Panc1 (cell line): Measurements from ENCODE around the gene ADGRD1. TPM values are rescaled to one million over a fixed set of nuclear protein-coding genes. Genes with fewer than 3 reads are reported as not detected.

Source experiments
- ATAC-seq: fragments of 200-7000 bp; cut with Tn5 transposase; 2 replicates; pipeline ENCODE4 v1.9.1; 2020; ENCODE audit warnings: mild to moderate bottlenecking, moderate library complexity
- BruUV-seq: library from RNA; stranded (reverse); fragments of 400-500 nt; replicated peaks from 2 replicates; lab custom pipeline; 2021; lab: Mats Ljungman, UMichigan
- CTCF ChIA-PET: fragments of 300-600 bp; sonication (Branson Sonifier 250); formaldehyde crosslinking; loops from one replicate; lab custom pipeline; 2022; ENCODE audit warnings: antibody characterized with exemption; lab: Charles Lee
- POLR2A ChIA-PET: fragments of 300-600 bp; sonication (Branson Sonifier 250); formaldehyde crosslinking; loops from one replicate; lab custom pipeline; 2022; ENCODE audit warnings: antibody characterized with exemption; lab: Charles Lee
- DNase-seq: peaks from one replicate; pipeline ENCODE4 v3.0.0-alpha.2; 2010; ENCODE audit warnings: low read depth, low spot score
- H3K27ac ChIP-seq: 2 replicates; pipeline ENCODE4 v1.5.1; 2011; ENCODE audit warnings: mild to moderate bottlenecking, low read length, inconsistent platforms
- H3K27me3 ChIP-seq: fragments of 200-500 bp; sonication (Bioruptor generic); 2 replicates; pipeline ENCODE4 v1.6.0; 2014; ENCODE audit warnings: low read length, inconsistent platforms; ENCODE audit not compliant: control insufficient read depth, insufficient read depth
- H3K36me3 ChIP-seq: fragments of 200-500 bp; sonication (Bioruptor generic); 2 replicates; pipeline ENCODE4 v1.5.1; 2014; ENCODE audit warnings: inconsistent platforms, mild to moderate bottlenecking, low read length, moderate library complexity; ENCODE audit not compliant: control insufficient read depth, insufficient read depth
- H3K4me1 ChIP-seq: 2 replicates; pipeline ENCODE4 v1.5.1; 2011; ENCODE audit warnings: inconsistent platforms, mild to moderate bottlenecking, low read length, moderate library complexity; ENCODE audit not compliant: control insufficient read depth, insufficient read depth
- H3K4me3 ChIP-seq, 2 experiments: 2 replicates each; pipeline ENCODE4 v1.5.1; 2011 to 2012; ENCODE audit warnings: low read depth in 2 of 2, low read length in 2 of 2, mild to moderate bottlenecking in 2 of 2, inconsistent platforms in 1 of 2, moderate library complexity in 1 of 2
- H3K9me3 ChIP-seq: fragments of 200-500 bp; sonication (Bioruptor generic); 2 replicates; pipeline ENCODE4 v1.5.1; 2014; ENCODE audit warnings: low read depth, mild to moderate bottlenecking, inconsistent platforms, low read length, moderate library complexity; ENCODE audit not compliant: control insufficient read depth, insufficient read depth
- POLR2AphosphoS5 ChIP-seq: IDR thresholded peaks from 2 replicates; pipeline ENCODE4 v1.6.1; 2012; ENCODE audit warnings: mild to moderate bottlenecking, low read depth, low read length, moderate library complexity
- SIN3A ChIP-seq: IDR thresholded peaks from 2 replicates; pipeline ENCODE4 v1.6.1; 2012; ENCODE audit warnings: low read depth, mild to moderate bottlenecking, low read length, moderate library complexity, borderline replicate concordance; ENCODE audit not compliant: insufficient read depth
- TCF7L2 ChIP-seq: IDR thresholded peaks from 2 replicates; pipeline ENCODE4 v1.6.1; 2011; ENCODE audit warnings: mild to moderate bottlenecking, low read depth, low read length, inconsistent platforms
- in situ Hi-C: cut with HindIII; loops from 2 replicates; pipeline ENCODE4 v1.10.0; 2016; ENCODE audit warnings: low sequenced_read_pairs, low pct_unique_long_range_greater_than_20kb
- intact Hi-C: fragments of 100-400 bp; cut with micrococcal nuclease; formaldehyde crosslinking; loops from one replicate; pipeline ENCODE4 v1.10.0; 2022; ENCODE audit not compliant: unreplicated experiment
- total RNA-seq: library from RNA; stranded (reverse); gene quantifications from one replicate; pipeline ENCODE4 v1.2.1, GENCODE V29; 2021; ENCODE audit not compliant: unreplicated experiment
- TF ChIP-seq, protein P1 (sequence below): fragments of 450-650 bp; IDR thresholded peaks from 2 replicates; pipeline ENCODE4 v1.5.1; 2017; ENCODE audit warnings: mild to moderate bottlenecking
- TF ChIP-seq, protein P2 (sequence below), 2 experiments: IDR thresholded peaks; 2 replicates each; pipeline ENCODE4 v1.6.1; 2011 to 2012; ENCODE audit warnings: low read depth in 2 of 2, control low read depth in 1 of 2, low read length in 1 of 2, mild to moderate bottlenecking in 1 of 2, moderate library complexity in 1 of 2; ENCODE audit not compliant: insufficient read depth in 1 of 2

Gene ADGRD1
- total RNA-seq, 1 experiment from 2014 or later, result 0.21 TPM

DNA sequence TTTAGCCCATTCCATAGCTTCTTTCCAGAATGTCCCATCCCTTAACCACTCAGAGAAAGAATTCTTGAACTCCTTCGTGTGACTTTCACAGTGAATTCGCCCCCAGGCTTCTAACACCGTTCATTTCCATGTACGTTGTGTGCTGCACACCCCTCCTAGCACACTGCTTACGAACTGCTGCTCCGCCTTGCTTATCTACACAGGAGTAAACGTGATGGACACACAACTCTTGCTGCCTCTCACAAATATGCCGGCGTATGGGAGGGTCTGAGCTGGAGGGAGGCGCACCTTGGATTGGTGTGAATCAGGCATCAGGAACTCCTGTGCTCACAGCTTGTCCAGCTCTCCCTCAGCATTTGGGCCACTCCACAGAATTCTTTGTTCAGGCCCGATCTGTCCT is 3.9 kb upstream of the ADGRD1 start:
- no peak overlapping the region for H3K4me3 ChIP-seq
- ChIA-PET CTCF (no interaction called here), POLR2A (interaction anchor here (0.6 kb wide), 1 partner anchor 74 kb away, joined by 3 read pairs; no protein-coding TSS in a partner anchor)
- intact Hi-C loops (no loop called here), in situ Hi-C loops (no loop called here)
- no peaks in the 10 kb centered on the region for H3K36me3 ChIP-seq
- DNase-seq (no peak), ATAC-seq (no peak)
- peaks cover 17% of the 10 kb centered on the region for H3K27me3 ChIP-seq
- H3K27ac ChIP-seq, result no peak overlapping the region
- TF ChIP-seq, protein P1, sequence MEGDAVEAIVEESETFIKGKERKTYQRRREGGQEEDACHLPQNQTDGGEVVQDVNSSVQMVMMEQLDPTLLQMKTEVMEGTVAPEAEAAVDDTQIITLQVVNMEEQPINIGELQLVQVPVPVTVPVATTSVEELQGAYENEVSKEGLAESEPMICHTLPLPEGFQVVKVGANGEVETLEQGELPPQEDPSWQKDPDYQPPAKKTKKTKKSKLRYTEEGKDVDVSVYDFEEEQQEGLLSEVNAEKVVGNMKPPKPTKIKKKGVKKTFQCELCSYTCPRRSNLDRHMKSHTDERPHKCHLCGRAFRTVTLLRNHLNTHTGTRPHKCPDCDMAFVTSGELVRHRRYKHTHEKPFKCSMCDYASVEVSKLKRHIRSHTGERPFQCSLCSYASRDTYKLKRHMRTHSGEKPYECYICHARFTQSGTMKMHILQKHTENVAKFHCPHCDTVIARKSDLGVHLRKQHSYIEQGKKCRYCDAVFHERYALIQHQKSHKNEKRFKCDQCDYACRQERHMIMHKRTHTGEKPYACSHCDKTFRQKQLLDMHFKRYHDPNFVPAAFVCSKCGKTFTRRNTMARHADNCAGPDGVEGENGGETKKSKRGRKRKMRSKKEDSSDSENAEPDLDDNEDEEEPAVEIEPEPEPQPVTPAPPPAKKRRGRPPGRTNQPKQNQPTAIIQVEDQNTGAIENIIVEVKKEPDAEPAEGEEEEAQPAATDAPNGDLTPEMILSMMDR, result no peak
- TF ChIP-seq TCF7L2, result no peak
- no peak for TF ChIP-seq POLR2AphosphoS5
- TF ChIP-seq SIN3A, result no peak
- TF ChIP-seq, protein P2, sequence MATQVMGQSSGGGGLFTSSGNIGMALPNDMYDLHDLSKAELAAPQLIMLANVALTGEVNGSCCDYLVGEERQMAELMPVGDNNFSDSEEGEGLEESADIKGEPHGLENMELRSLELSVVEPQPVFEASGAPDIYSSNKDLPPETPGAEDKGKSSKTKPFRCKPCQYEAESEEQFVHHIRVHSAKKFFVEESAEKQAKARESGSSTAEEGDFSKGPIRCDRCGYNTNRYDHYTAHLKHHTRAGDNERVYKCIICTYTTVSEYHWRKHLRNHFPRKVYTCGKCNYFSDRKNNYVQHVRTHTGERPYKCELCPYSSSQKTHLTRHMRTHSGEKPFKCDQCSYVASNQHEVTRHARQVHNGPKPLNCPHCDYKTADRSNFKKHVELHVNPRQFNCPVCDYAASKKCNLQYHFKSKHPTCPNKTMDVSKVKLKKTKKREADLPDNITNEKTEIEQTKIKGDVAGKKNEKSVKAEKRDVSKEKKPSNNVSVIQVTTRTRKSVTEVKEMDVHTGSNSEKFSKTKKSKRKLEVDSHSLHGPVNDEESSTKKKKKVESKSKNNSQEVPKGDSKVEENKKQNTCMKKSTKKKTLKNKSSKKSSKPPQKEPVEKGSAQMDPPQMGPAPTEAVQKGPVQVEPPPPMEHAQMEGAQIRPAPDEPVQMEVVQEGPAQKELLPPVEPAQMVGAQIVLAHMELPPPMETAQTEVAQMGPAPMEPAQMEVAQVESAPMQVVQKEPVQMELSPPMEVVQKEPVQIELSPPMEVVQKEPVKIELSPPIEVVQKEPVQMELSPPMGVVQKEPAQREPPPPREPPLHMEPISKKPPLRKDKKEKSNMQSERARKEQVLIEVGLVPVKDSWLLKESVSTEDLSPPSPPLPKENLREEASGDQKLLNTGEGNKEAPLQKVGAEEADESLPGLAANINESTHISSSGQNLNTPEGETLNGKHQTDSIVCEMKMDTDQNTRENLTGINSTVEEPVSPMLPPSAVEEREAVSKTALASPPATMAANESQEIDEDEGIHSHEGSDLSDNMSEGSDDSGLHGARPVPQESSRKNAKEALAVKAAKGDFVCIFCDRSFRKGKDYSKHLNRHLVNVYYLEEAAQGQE (IDR thresholded peaks at IDR 0.05; ENCODE audit: insufficient read depth in 1 of 2, low read depth in 2 of 2, low read length in 1 of 2), result no peak
- no peaks in the 10 kb centered on the region for H3K4me1 ChIP-seq
- no peaks in the 10 kb centered on the region for H3K9me3 ChIP-seq
- no TSS peak for BruUV-seq

DNA sequence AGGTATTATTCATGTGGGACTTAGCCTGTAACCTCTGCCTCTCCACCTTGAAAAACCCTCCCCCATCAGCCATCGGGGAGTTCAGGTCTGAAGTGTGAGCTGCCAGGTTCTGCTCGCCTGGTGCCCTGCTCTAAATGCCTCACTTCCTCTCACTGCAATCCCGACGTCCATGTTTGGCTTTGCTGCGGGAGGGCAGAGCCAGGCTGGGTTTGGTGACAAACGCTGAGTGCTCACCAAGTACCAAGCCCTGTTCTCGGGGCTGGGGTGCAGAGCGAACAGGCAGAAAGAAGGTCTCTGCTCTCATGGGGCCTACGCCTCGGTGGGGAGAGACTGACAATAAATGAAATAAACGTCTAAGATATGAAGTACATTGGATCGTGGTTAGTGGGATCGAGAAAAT is 2.1 kb upstream of the ADGRD1 start:
- Histone ChIP-seq H3K4me3 (no peak overlapping the region), H3K4me1 (no peaks in the 10 kb centered on the region), H3K36me3 (no peaks in the 10 kb centered on the region), H3K27me3 (peaks cover 13% of the 10 kb centered on the region), H3K9me3 (no peaks in the 10 kb centered on the region), H3K27ac (no peak overlapping the region)
- intact Hi-C loops (no loop called here), in situ Hi-C loops (no loop called here)
- DNase-seq (no peak), ATAC-seq (no peak)
- POLR2A ChIA-PET, result no interaction called here
- TF ChIP-seq, protein P1, result no peak
- TF ChIP-seq TCF7L2 (no peak), POLR2AphosphoS5 (no peak), SIN3A (no peak)
- TF ChIP-seq, protein P2 (IDR thresholded peaks at IDR 0.05; ENCODE audit: insufficient read depth in 1 of 2, low read depth in 2 of 2, low read length in 1 of 2), result no peak
- no TSS peak for BruUV-seq
- CTCF ChIA-PET, result no interaction called here
